ENCODE data around the gene TPBGL. TPM values are rescaled to one million over a fixed set of nuclear protein-coding genes. Genes with fewer than 3 reads are reported as not detected.

The TPBGL gene
- total RNA-seq, 1 donor from 2014 or later, result 2.3 TPM

DNA sequence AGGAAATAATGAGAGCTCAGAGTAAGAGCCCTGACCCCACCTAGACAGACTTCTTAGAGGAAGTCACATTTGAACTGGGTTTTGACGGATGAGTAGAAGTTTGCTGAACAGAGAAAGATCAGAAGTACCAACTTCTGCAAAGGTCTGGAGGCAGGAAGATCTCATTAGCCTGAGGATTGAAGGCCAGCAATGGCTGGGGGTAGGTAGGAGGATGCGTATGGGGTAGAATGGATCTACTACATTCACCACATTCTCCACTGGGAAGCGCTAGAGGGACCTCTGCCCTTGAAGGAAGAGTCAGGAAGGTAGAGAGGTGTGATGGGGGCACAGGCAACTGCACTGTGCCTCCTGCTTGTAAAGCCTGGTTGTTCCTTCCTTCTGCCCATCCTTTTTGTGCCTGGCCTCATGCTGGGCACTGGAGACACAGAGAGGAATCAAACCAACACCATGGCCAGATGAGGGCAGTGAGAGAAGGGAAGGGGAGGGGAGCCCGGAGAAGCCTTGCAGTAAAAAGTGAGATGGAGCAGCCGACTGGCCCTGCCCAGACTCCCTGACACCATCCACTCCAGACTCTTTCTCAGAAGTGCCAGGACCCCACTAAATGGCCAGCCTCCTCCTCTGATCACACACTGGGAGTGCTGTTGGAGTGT is 4.9 kb downstream of the TPBGL start:
- TF ChIP-seq, protein P1, sequence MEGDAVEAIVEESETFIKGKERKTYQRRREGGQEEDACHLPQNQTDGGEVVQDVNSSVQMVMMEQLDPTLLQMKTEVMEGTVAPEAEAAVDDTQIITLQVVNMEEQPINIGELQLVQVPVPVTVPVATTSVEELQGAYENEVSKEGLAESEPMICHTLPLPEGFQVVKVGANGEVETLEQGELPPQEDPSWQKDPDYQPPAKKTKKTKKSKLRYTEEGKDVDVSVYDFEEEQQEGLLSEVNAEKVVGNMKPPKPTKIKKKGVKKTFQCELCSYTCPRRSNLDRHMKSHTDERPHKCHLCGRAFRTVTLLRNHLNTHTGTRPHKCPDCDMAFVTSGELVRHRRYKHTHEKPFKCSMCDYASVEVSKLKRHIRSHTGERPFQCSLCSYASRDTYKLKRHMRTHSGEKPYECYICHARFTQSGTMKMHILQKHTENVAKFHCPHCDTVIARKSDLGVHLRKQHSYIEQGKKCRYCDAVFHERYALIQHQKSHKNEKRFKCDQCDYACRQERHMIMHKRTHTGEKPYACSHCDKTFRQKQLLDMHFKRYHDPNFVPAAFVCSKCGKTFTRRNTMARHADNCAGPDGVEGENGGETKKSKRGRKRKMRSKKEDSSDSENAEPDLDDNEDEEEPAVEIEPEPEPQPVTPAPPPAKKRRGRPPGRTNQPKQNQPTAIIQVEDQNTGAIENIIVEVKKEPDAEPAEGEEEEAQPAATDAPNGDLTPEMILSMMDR (IDR thresholded peaks at IDR 0.05; ENCODE audit: partially characterized antibody, unreplicated experiment), result no peak
- Mint-ChIP-seq H3K27me3 (ENCODE audit: unreplicated experiment) (peaks cover 14% of the 10 kb centered on the region), H3K4me1 (ENCODE audit: low read depth, unreplicated experiment) (no peaks in the 10 kb centered on the region), H3K4me3 (ENCODE audit: unreplicated experiment) (no peak overlapping the region), H3K36me3 (ENCODE audit: unreplicated experiment) (no peaks in the 10 kb centered on the region), H3K9me3 (ENCODE audit: unreplicated experiment) (peaks cover 4% of the 10 kb centered on the region), H3K27ac (ENCODE audit: unreplicated experiment) (no peak overlapping the region)
- DNase-seq, result no peak

DNA sequence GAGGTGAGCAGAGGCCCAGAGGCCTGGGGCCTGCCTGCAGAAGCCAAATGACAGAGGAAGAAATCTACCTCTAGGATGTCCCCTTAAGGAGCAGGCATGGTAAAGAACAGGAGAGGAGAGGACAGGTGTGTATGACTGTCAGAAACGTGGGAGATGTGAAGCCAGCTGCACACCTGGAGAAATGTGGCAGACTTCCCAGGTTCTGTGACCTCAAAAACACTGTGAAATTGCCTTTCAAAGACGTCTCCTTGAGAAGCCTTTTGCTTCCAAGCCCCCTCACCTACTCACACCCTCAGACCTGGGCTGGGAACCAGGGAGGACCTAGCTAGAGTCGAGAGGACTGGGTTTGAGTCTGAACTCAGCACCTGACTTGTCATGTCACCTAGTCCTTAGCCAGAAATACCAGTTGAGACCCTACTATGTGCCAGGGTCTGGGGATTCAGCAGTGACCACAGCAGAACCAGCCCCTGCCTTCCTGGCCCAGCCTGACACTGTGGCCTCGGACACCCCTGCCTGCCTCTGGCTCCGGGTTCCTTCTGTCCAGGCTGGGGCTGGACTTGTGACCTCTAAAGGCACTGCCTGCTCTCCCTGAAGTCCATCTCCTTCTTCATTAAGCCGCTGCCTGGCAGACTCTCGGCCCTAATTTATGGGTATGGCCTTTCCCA is 5.6 kb downstream of the TPBGL start:
- Mint-ChIP-seq H3K27me3 (ENCODE audit: unreplicated experiment) (peaks cover 14% of the 10 kb centered on the region), H3K4me1 (ENCODE audit: low read depth, unreplicated experiment) (no peaks in the 10 kb centered on the region), H3K4me3 (ENCODE audit: unreplicated experiment) (no peak overlapping the region), H3K27ac (ENCODE audit: unreplicated experiment) (no peak overlapping the region), H3K9me3 (ENCODE audit: unreplicated experiment) (peaks cover 4% of the 10 kb centered on the region), H3K36me3 (ENCODE audit: unreplicated experiment) (no peaks in the 10 kb centered on the region)
- no peak for DNase-seq
- TF ChIP-seq, protein P1 (IDR thresholded peaks at IDR 0.05; ENCODE audit: partially characterized antibody, unreplicated experiment), result no peak

DNA sequence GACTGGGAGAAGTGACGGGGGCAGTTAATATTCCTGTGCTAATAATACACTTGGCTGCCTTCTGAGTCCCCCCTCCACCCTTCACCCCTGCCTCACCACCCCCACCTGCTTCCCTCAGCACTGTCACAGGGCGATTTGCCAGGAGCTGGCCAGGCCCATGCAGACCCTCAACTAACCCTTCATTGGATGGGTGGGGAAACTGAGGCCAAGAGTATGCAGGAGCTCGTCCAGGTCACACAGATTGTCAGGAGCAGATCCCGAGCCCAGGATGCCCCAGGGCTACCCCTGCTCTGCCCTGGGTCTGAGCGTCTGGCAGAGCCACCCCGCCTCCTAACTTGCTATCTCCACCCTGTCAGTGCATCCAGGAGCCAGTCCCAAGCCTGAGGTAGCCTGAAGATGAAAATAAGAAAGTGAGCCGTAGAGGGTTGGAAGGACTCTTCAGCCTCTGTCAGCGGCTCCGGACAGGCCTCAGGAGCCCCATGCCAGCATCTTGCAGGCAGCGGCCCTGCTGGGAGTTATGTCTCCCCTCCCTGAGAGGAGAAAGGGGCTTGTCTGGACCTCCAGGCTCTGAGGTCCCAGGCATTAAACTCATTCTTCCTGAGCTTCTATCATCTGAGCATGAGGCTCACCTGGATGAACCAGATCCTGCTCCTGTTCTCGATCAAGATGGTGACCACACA is 6.2 kb downstream of the TPBGL start:
- TF ChIP-seq, protein P1 (IDR thresholded peaks at IDR 0.05; ENCODE audit: partially characterized antibody, unreplicated experiment), result no peak
- Mint-ChIP-seq H3K36me3 (ENCODE audit: unreplicated experiment) (no peaks in the 10 kb centered on the region), H3K9me3 (ENCODE audit: unreplicated experiment) (peaks cover 4% of the 10 kb centered on the region), H3K27ac (ENCODE audit: unreplicated experiment) (no peak overlapping the region), H3K27me3 (ENCODE audit: unreplicated experiment) (peaks cover 14% of the 10 kb centered on the region), H3K4me3 (ENCODE audit: unreplicated experiment) (no peak overlapping the region), H3K4me1 (ENCODE audit: low read depth, unreplicated experiment) (no peaks in the 10 kb centered on the region)
- DNase-seq, result no peak

DNA sequence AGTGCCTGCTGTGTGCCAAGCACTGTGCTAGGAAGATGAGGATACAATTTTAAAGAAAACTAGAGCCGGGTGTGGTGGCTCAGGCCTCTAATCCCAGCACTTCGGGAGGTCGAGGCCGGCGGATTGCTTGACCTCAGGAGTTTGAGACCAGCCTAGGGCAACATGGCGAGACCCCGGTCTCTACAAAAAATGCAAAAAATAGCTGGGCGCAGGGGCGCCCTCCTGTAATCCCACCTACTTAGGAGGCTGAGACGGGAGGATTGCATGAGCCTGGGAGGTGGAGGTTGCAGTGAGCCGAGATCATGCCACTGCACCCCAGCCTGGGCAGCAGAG is 8.3 kb downstream of the TPBGL start:
- Mint-ChIP-seq H3K4me1 (ENCODE audit: low read depth, unreplicated experiment) (no peaks in the 10 kb centered on the region), H3K27ac (ENCODE audit: unreplicated experiment) (no peak overlapping the region), H3K36me3 (ENCODE audit: unreplicated experiment) (no peaks in the 10 kb centered on the region), H3K27me3 (ENCODE audit: unreplicated experiment) (peaks cover 1% of the 10 kb centered on the region), H3K9me3 (ENCODE audit: unreplicated experiment) (no peaks in the 10 kb centered on the region), H3K4me3 (ENCODE audit: unreplicated experiment) (no peak overlapping the region)
- TF ChIP-seq, protein P1 (IDR thresholded peaks at IDR 0.05; ENCODE audit: partially characterized antibody, unreplicated experiment), result peak; percentile 41
- no peak for DNase-seq

DNA sequence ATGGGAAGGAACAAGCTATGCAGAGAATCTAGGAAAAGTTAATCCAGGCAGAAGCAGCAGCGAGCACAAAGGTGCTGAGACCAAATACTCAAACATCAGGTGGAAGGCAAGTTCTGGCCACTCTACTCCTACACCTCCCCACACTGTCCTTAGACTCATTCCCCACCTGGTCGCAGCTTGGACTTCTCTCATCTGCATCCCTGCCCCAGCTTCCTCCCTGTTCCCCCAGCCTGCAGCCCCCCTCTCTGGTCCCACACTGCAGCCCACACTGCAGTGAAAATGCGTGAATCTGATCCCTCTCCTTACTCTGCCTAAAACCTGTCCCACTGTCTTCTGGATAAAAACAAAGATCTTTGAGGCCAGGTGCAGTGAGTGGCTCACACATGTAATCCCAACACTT is 9.1 kb downstream of the TPBGL start:
- no peak for DNase-seq
- H3K27ac Mint-ChIP-seq (ENCODE audit: unreplicated experiment), result no peak overlapping the region
- H3K27me3 Mint-ChIP-seq (ENCODE audit: unreplicated experiment), result peaks cover 1% of the 10 kb centered on the region
- no peaks in the 10 kb centered on the region for H3K4me1 Mint-ChIP-seq (ENCODE audit: low read depth, unreplicated experiment)
- H3K9me3 Mint-ChIP-seq (ENCODE audit: unreplicated experiment), result no peaks in the 10 kb centered on the region
- H3K36me3 Mint-ChIP-seq (ENCODE audit: unreplicated experiment), result no peaks in the 10 kb centered on the region
- TF ChIP-seq, protein P1 (IDR thresholded peaks at IDR 0.05; ENCODE audit: partially characterized antibody, unreplicated experiment), result no peak
- H3K4me3 Mint-ChIP-seq (ENCODE audit: unreplicated experiment), result no peak overlapping the region

Measured in glutamatergic neuron (in vitro differentiated cells).